NT2/D1 (cell line): ENCODE measurements around the gene TSPOAP1.

Experiments
- SUZ12 ChIP-seq: IDR thresholded peaks from 2 replicates; pipeline ENCODE4 v1.6.1; 2011; ENCODE audit not compliant: insufficient read length, insufficient read depth; ENCODE audit errors: extremely low read depth
- YY1 ChIP-seq: IDR thresholded peaks from 2 replicates; pipeline ENCODE4 v1.6.1; 2011; ENCODE audit not compliant: insufficient read length, insufficient read depth
- ZNF274 ChIP-seq: IDR thresholded peaks from 2 replicates; pipeline ENCODE4 v1.6.1; 2011; ENCODE audit warnings: mild to moderate bottlenecking, low read depth, low read length

DNA sequence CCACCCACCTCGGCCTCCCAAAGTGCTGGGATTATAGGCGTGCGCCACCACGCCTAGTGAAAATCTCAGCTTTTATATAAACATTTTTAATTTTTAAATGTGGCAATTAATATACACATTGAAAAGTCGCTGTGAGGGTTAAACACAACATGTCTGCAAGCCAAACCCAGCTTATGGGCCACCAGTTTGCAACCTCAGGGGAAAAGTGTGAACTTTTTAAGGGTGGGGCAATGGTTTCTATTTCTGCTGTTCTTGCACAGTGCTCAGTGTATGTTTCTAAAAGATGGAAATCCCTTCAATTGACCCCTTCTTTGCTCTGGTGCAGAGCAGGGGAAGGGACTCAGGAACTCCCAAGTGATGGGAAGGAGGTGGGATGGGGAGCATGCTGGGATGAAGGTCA is 41.7 kb upstream of the TSPOAP1 start:
- no peak for TF ChIP-seq YY1
- no peak for TF ChIP-seq SUZ12
- TF ChIP-seq ZNF274, result no peak
